Ascending aorta (tissue), 2 donors: ENCODE measurements around the gene BSPRY. TPM values are rescaled to one million over a fixed set of nuclear protein-coding genes. Genes with fewer than 3 reads are reported as not detected.

ENCODE experiments used
- DNase-seq, 2 donors: peaks; one replicate each; pipeline ENCODE4 v3.0.0-alpha.2; 2019; ENCODE audit warnings: low spot score in 2 of 2
- H3K27ac ChIP-seq, 2 donors: fragments of 200-600 bp; sonication (generic); one replicate each; pipeline ENCODE4 v1.5.1; 2016 to 2017; ENCODE audit warnings: mild to moderate bottlenecking in 1 of 2
- H3K27me3 ChIP-seq: fragments of 200-600 bp; sonication (generic); one replicate; pipeline ENCODE4 v1.5.1; 2017
- H3K36me3 ChIP-seq, 2 donors: fragments of 200-600 bp; sonication (generic); one replicate each; pipeline ENCODE4 v1.5.1; 2016
- H3K4me1 ChIP-seq, 2 donors: fragments of 200-600 bp; sonication (generic); one replicate each; pipeline ENCODE4 v1.5.1; 2016 to 2017; ENCODE audit warnings: mild to moderate bottlenecking in 1 of 2
- H3K4me3 ChIP-seq, 2 donors: fragments of 200-600 bp; sonication (generic); one replicate each; pipeline ENCODE4 v1.5.1; 2016 to 2017; ENCODE audit warnings: mild to moderate bottlenecking in 1 of 2
- H3K9me3 ChIP-seq, 2 donors: fragments of 200-600 bp; sonication (generic); one replicate each; pipeline ENCODE4 v1.5.1; 2016
- CTCF ChIP-seq, 3 experiments: fragments of 200-600 bp in 2 of 3; fragments of 450-650 bp in 1 of 3; sonication (generic) in 2 of 3; IDR thresholded peaks; one replicate each; pipeline ENCODE4 v1.5.1; 2016 to 2019; ENCODE audit warnings: antibody characterized with exemption in 3 of 3, mild to moderate bottlenecking in 1 of 3, moderate library complexity in 1 of 3
- intact Hi-C: fragments of 100-400 bp; cut with DNase I; formaldehyde crosslinking; loops from one replicate; pipeline ENCODE4 v1.15.1; 2023
- total RNA-seq: library from RNA; depleted of rRNA; stranded (reverse); fragments of >200 nt; gene quantifications from one replicate; pipeline ENCODE4 v1.1.0, GENCODE V29; 2016

The BSPRY gene
- total RNA-seq, 1 donor from 2014 or later: not detected

- Histone ChIP-seq H3K9me3 (no peaks in the 10 kb centered on the region), H3K27ac (no peak overlapping the region), H3K27me3 (no peaks in the 10 kb centered on the region), H3K4me3 (no peak overlapping the region), H3K4me1 (no peaks in the 10 kb centered on the region), H3K36me3 (peaks cover 9 to 15% of the 10 kb centered on the region in 2 donors)
- TF ChIP-seq CTCF (IDR thresholded peaks at IDR 0.05): no peak
- intact Hi-C loops: no loop called here
- DNase-seq: no peak
Observed at GRCh38 chr9:113369855-113370140, 20.5 kb downstream of the BSPRY start.

- Histone ChIP-seq H3K9me3 (no peaks in the 10 kb centered on the region), H3K36me3 (peaks cover 9 to 19% of the 10 kb centered on the region in 2 donors), H3K4me1 (peaks cover 6 to 8% of the 10 kb centered on the region in 2 donors), H3K27ac (no peak overlapping the region), H3K4me3 (no peak overlapping the region), H3K27me3 (no peaks in the 10 kb centered on the region)
- no peak for DNase-seq
- intact Hi-C loops: no loop called here
- TF ChIP-seq CTCF (IDR thresholded peaks at IDR 0.05): no peak
Observed at GRCh38 chr9:113370806-113371325, 21.5 kb downstream of the BSPRY start.

GRCh38 chr9:113372059-113372458, 22.7 kb downstream of the BSPRY start:
- no peak overlapping the region for H3K4me3 ChIP-seq
- TF ChIP-seq CTCF (IDR thresholded peaks at IDR 0.05): no peak
- peaks cover 9 to 19% of the 10 kb centered on the region in 2 donors for H3K36me3 ChIP-seq

GRCh38 chr9:113373256-113373655, 23.9 kb downstream of the BSPRY start:
- no peak overlapping the region for H3K27ac ChIP-seq

More at GRCh38 chr9:113372059-113372458, 22.7 kb downstream of the BSPRY start:
- intact Hi-C loops: no loop called here
- Histone ChIP-seq H3K9me3 (no peaks in the 10 kb centered on the region), H3K27me3 (no peaks in the 10 kb centered on the region), H3K4me1 (peaks cover 6 to 8% of the 10 kb centered on the region in 2 donors), H3K27ac (no peak overlapping the region)
- DNase-seq: no peak

GRCh38 chr9:113373676-113374392, 24.5 kb downstream of the BSPRY start:
- no peaks in the 10 kb centered on the region for H3K27me3 ChIP-seq
- peaks cover 9 to 19% of the 10 kb centered on the region in 2 donors for H3K36me3 ChIP-seq
- no peak overlapping the region for H3K4me3 ChIP-seq
- no peaks in the 10 kb centered on the region for H3K9me3 ChIP-seq
- H3K4me1 ChIP-seq: peaks cover 6 to 8% of the 10 kb centered on the region in 2 donors
- no peak for DNase-seq
- no peak for TF ChIP-seq CTCF (IDR thresholded peaks at IDR 0.05)
- H3K27ac ChIP-seq: no peak overlapping the region
- intact Hi-C loops: no loop called here

More at GRCh38 chr9:113373256-113373655, 23.9 kb downstream of the BSPRY start:
- intact Hi-C loops: no loop called here
- TF ChIP-seq CTCF (IDR thresholded peaks at IDR 0.05): no peak
- Histone ChIP-seq H3K9me3 (no peaks in the 10 kb centered on the region), H3K4me1 (peaks cover 6 to 8% of the 10 kb centered on the region in 2 donors), H3K36me3 (peaks cover 9 to 19% of the 10 kb centered on the region in 2 donors), H3K27me3 (no peaks in the 10 kb centered on the region), H3K4me3 (no peak overlapping the region)
- DNase-seq: no peak
